HepG2 (cell line): ENCODE data around the gene TRAPPC12. TPM values are rescaled to one million over a fixed set of nuclear protein-coding genes. Genes with fewer than 3 reads are reported as not detected.

Experiments used
- ATF7 ChIP-seq, 2 experiments: fragments of 450-650 bp in 1 of 2; sonication (generic) in 1 of 2; formaldehyde crosslinking in 1 of 2; IDR thresholded peaks; 2 replicates each; pipeline versions ENCODE4 v1.4.0 to v1.6.1; 2016 to 2020; ENCODE audit warnings: antibody characterized with exemption in 1 of 2, mild to moderate bottlenecking in 1 of 2, missing genetic modification reagents in 1 of 2
- DR1 ChIP-seq: sonication (generic); formaldehyde crosslinking; IDR thresholded peaks from 2 replicates; pipeline ENCODE4 v1.8.0; 2021; ENCODE audit warnings: mild to moderate bottlenecking, missing genetic modification reagents, inconsistent platforms
- KDM1A ChIP-seq: IDR thresholded peaks from 2 replicates; pipeline ENCODE4 v1.6.1; 2016; ENCODE audit warnings: missing compliant biosample characterization
- KDM5B ChIP-seq: sonication (generic); formaldehyde crosslinking; IDR thresholded peaks from 2 replicates; pipeline ENCODE4 v1.4.0; 2020; ENCODE audit warnings: missing genetic modification reagents, mild to moderate bottlenecking, borderline replicate concordance
- POLR2AphosphoS5 ChIP-seq: IDR thresholded peaks from 2 replicates; pipeline ENCODE4 v1.6.1; 2012; ENCODE audit warnings: low read depth, low read length
- RARA ChIP-seq: IDR thresholded peaks from 2 replicates; pipeline ENCODE4 v1.6.1; 2016; ENCODE audit warnings: missing genetic modification reagents, missing compliant biosample characterization
- RFXAP ChIP-seq: sonication (generic); formaldehyde crosslinking; IDR thresholded peaks from 2 replicates; pipeline ENCODE4 v1.4.0; 2020; ENCODE audit warnings: missing genetic modification reagents, borderline replicate concordance
- SOX6 ChIP-seq, 2 experiments: fragments of 450-650 bp in 1 of 2; sonication (generic) in 1 of 2; formaldehyde crosslinking in 1 of 2; IDR thresholded peaks; 2 replicates each; pipeline versions ENCODE4 v1.4.0 to v1.6.1; 2017 to 2020; ENCODE audit warnings: antibody characterized with exemption in 1 of 2, mild to moderate bottlenecking in 1 of 2, missing genetic modification reagents in 1 of 2
- SP140L ChIP-seq: sonication (generic); formaldehyde crosslinking; IDR thresholded peaks from 2 replicates; pipeline ENCODE4 v1.4.0; 2020; ENCODE audit warnings: missing genetic modification reagents, borderline replicate concordance
- TGIF2 ChIP-seq: IDR thresholded peaks from 2 replicates; pipeline ENCODE4 v1.6.1; 2016; ENCODE audit warnings: control low read depth, missing compliant biosample characterization
- U2AF1 ChIP-seq: fragments of 200-400 bp; formaldehyde crosslinking; optimal IDR thresholded peaks from 2 replicates; pipeline ENCODE3; 2017; ENCODE audit warnings: mild to moderate bottlenecking, low read depth, low read length
- ZBTB20 ChIP-seq: sonication (generic); formaldehyde crosslinking; IDR thresholded peaks from 2 replicates; pipeline ENCODE4 v1.8.1; 2023; ENCODE audit warnings: missing genetic modification reagents, low read depth, mild to moderate bottlenecking, borderline replicate concordance
- ZBTB3 ChIP-seq: sonication (generic); formaldehyde crosslinking; IDR thresholded peaks from 2 replicates; pipeline ENCODE4 v1.4.0; 2020; ENCODE audit warnings: low read depth, mild to moderate bottlenecking, moderate library complexity, missing genetic modification reagents, borderline replicate concordance
- ZKSCAN1 ChIP-seq: fragments of 150-350 bp; IDR thresholded peaks from 2 replicates; pipeline ENCODE4 v1.6.1; 2014; ENCODE audit warnings: low read length
- ZNF256 ChIP-seq: sonication (generic); formaldehyde crosslinking; conservative IDR thresholded peaks from 2 replicates; pipeline ENCODE4 v1.4.0; 2020; ENCODE audit warnings: missing genetic modification reagents
- ZNF260 ChIP-seq: sonication (generic); formaldehyde crosslinking; IDR thresholded peaks from 2 replicates; pipeline ENCODE4 v1.4.0; 2020; ENCODE audit warnings: missing genetic modification reagents, low read depth, mild to moderate bottlenecking, borderline replicate concordance
- ZNF30 ChIP-seq: sonication (generic); formaldehyde crosslinking; IDR thresholded peaks from 2 replicates; pipeline ENCODE4 v1.5.0; 2020; ENCODE audit warnings: mild to moderate bottlenecking, missing genetic modification reagents
- ZNF317 ChIP-seq: sonication (generic); formaldehyde crosslinking; IDR thresholded peaks from 2 replicates; pipeline ENCODE4 v1.5.0; 2020; ENCODE audit warnings: mild to moderate bottlenecking, missing genetic modification reagents
- ZNF569 ChIP-seq: sonication (generic); formaldehyde crosslinking; IDR thresholded peaks from 2 replicates; pipeline ENCODE4 v1.5.0; 2020; ENCODE audit warnings: mild to moderate bottlenecking, missing genetic modification reagents, moderate library complexity, borderline replicate concordance
- ZNF607 ChIP-seq: sonication (generic); formaldehyde crosslinking; IDR thresholded peaks from 2 replicates; pipeline ENCODE4 v1.5.1; 2020; ENCODE audit warnings: missing genetic modification reagents, mild to moderate bottlenecking, borderline replicate concordance
- polyA plus RNA-seq, 8 experiments: library from polyadenylated mRNA; depleted of rRNA in 3 of 8; stranded (reverse) in 7 of 8; unstranded in 1 of 8; fragments of >200 nt; fragmentation: Illumina TruSeq in 4 of 8; extraction: Trizol in 4 of 8; gene quantifications; 2 replicates each; pipeline versions ENCODE4 v1.2.1 to v1.2.3, GENCODE V29; 2011 to 2016; ENCODE audit warnings: low read depth in 4 of 8, missing spikeins in 1 of 8, mixed read lengths in 1 of 8; ENCODE audit not compliant: insufficient read depth in 1 of 8
- total RNA-seq, 5 experiments: library from RNA; depleted of rRNA; stranded (reverse); fragments of >200 nt; fragmentation: Illumina TruSeq; extraction: Trizol; gene quantifications; 2 replicates each; pipeline ENCODE4 v1.2.3, GENCODE V29; 2016; ENCODE audit warnings: low read depth in 1 of 5
- TF ChIP-seq, protein P1 (sequence below): IDR thresholded peaks from 2 replicates; pipeline ENCODE4 v1.6.1; 2018; ENCODE audit warnings: missing genetic modification reagents
- TF ChIP-seq, protein P2 (sequence below): sonication (generic); formaldehyde crosslinking; IDR thresholded peaks from 2 replicates; pipeline ENCODE4 v1.9.0; 2021; ENCODE audit warnings: mild to moderate bottlenecking, missing genetic modification reagents

TRAPPC12 gene
- total and polyA plus RNA-seq, 2 of the 13 experiments (the other 11 are each of a cell fraction or from before 2014, with no cell fraction given), result 46.4 to 97.7 TPM

DNA sequence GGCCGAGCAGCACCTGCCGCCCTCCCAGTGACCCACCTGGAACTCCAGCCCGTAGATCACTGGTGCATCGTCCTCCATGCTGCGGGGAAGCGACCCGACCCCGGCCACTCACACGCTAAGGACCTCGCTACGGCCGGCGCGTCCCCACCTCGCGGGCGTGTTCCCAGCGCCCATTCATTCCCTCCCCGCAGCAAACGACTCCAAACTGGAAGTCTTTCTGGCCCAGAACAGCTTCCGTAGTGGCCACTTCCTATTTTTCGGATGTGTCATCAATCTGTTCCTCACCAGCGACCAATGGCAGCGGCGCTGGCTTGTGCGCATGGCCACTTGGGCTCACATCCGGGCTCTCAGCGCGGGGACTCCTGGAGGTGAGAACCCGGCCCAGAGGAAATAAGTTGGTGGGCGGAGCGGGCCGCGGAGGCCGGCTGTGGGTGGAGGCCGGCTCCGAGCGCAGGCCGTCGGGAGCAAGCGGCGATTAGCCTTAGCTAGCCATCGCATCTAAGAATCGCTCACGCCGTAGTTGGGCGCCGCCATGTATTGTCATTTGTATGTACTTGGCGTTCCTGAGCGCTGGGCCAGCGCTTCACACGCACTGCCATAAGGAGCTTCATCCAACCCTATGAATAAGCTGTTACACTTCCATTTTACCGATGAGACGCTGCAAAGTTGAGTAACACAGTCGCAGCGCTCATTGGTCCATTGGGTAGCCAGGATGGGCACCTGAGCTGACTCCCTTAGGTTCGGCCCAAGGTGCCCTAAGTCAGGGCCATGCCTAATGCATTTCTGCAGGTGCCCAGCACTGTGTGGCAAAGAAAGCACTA is 1.7 kb upstream of the TRAPPC12 start, which contains the start of gene EIPR1 (continued):
- no peak for TF ChIP-seq ZNF569
- peak; percentile 83; the same call in 1 of the 2 replicates for TF ChIP-seq ZBTB3 (CRISPR knock-in tag)
- TF ChIP-seq ZNF607 (CRISPR knock-in tag), result peak; percentile 21; the same call in 1 of the 2 replicates
- no peak for TF ChIP-seq ATF7 (IDR thresholded peaks at IDR 0.05)
- TF ChIP-seq ATF7 (CRISPR knock-in tag; IDR thresholded peaks at IDR 0.05), result peak; percentile 70; the same call in 1 of the 2 replicates
- TF ChIP-seq U2AF1, result no peak
- peak; percentile 91 for TF ChIP-seq KDM5B
- peak; percentile 57; the same call in 1 of the 2 replicates for TF ChIP-seq ZNF317 (CRISPR knock-in tag)
- 0 out of 2 replicates have a peak, but pooled peaks have one; percentile 40 for TF ChIP-seq ZKSCAN1
- no peak; the same call in 1 of the 2 replicates for TF ChIP-seq SP140L (CRISPR knock-in tag)
- TF ChIP-seq DR1, result peak; percentile 88
- TF ChIP-seq RARA, result peak; percentile 39
- peak; percentile 93; the same call in 1 of the 2 replicates for TF ChIP-seq RFXAP (CRISPR knock-in tag)
- TF ChIP-seq ZNF30, result no peak; the same call in 1 of the 2 replicates
- TF ChIP-seq, protein P1, sequence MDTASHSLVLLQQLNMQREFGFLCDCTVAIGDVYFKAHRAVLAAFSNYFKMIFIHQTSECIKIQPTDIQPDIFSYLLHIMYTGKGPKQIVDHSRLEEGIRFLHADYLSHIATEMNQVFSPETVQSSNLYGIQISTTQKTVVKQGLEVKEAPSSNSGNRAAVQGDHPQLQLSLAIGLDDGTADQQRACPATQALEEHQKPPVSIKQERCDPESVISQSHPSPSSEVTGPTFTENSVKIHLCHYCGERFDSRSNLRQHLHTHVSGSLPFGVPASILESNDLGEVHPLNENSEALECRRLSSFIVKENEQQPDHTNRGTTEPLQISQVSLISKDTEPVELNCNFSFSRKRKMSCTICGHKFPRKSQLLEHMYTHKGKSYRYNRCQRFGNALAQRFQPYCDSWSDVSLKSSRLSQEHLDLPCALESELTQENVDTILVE (CRISPR knock-in tag), result peak; percentile 95
- peak; percentile 80 for TF ChIP-seq POLR2AphosphoS5
- no peak for TF ChIP-seq ZNF260 (CRISPR knock-in tag)
- TF ChIP-seq ZNF256 (CRISPR knock-in tag), result no peak
- TF ChIP-seq, protein P2, sequence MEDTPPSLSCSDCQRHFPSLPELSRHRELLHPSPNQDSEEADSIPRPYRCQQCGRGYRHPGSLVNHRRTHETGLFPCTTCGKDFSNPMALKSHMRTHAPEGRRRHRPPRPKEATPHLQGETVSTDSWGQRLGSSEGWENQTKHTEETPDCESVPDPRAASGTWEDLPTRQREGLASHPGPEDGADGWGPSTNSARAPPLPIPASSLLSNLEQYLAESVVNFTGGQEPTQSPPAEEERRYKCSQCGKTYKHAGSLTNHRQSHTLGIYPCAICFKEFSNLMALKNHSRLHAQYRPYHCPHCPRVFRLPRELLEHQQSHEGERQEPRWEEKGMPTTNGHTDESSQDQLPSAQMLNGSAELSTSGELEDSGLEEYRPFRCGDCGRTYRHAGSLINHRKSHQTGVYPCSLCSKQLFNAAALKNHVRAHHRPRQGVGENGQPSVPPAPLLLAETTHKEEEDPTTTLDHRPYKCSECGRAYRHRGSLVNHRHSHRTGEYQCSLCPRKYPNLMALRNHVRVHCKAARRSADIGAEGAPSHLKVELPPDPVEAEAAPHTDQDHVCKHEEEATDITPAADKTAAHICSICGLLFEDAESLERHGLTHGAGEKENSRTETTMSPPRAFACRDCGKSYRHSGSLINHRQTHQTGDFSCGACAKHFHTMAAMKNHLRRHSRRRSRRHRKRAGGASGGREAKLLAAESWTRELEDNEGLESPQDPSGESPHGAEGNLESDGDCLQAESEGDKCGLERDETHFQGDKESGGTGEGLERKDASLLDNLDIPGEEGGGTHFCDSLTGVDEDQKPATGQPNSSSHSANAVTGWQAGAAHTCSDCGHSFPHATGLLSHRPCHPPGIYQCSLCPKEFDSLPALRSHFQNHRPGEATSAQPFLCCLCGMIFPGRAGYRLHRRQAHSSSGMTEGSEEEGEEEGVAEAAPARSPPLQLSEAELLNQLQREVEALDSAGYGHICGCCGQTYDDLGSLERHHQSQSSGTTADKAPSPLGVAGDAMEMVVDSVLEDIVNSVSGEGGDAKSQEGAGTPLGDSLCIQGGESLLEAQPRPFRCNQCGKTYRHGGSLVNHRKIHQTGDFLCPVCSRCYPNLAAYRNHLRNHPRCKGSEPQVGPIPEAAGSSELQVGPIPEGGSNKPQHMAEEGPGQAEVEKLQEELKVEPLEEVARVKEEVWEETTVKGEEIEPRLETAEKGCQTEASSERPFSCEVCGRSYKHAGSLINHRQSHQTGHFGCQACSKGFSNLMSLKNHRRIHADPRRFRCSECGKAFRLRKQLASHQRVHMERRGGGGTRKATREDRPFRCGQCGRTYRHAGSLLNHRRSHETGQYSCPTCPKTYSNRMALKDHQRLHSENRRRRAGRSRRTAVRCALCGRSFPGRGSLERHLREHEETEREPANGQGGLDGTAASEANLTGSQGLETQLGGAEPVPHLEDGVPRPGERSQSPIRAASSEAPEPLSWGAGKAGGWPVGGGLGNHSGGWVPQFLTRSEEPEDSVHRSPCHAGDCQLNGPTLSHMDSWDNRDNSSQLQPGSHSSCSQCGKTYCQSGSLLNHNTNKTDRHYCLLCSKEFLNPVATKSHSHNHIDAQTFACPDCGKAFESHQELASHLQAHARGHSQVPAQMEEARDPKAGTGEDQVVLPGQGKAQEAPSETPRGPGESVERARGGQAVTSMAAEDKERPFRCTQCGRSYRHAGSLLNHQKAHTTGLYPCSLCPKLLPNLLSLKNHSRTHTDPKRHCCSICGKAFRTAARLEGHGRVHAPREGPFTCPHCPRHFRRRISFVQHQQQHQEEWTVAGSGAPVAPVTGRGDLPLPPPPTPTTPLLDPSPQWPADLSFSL (CRISPR knock-in tag), result no peak; the same call in 1 of the 2 replicates
- TF ChIP-seq ZBTB20, result peak; percentile 84
- no peak for TF ChIP-seq SOX6 (IDR thresholded peaks at IDR 0.05)
- TF ChIP-seq SOX6 (CRISPR knock-in tag; IDR thresholded peaks at IDR 0.05), result peak; percentile 77
- peak; percentile 15; the same call in 1 of the 2 replicates for TF ChIP-seq TGIF2 (CRISPR knock-in tag)
- no peak; the same call in 1 of the 2 replicates for TF ChIP-seq KDM1A (CRISPR knock-in tag)
